ENCODE results near the gene ZNF45.
A peak's percentile ranks its signal among the peaks of the same experiment; 100 is the strongest.

The ZNF45 gene

DNA sequence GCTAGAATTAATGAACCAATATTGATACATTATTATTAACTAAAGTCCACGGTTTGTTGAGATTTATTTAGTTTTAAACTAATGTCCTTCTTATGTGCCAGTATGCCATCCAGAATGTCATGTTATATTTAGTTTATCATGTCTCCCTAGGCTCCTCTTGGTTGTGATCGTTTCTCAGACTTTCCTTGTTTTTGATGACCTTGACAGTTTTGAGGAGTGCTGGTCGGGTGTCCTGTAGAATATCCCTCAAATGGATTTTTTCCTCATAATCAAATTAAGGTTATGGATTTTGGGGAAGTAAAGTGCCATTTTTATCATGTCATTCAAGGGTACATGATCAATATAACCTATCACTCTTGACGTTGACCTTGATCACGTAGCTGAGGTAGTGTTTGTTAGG, 6.1 kb upstream of the ZNF45 start:
- Histone ChIP-seq H3K4me1 (ENCODE audit: insufficient read depth, low read length) (no peaks in the 10 kb centered on the region), H2AFZ (ENCODE audit: low read depth, low read length) (no peak overlapping the region), H3K9me3 (ENCODE audit: low read length) (no peaks in the 10 kb centered on the region), H3K27me3 (ENCODE audit: insufficient read depth, low read length) (no peaks in the 10 kb centered on the region), H3K4me3 (ENCODE audit: low read length) (no peak overlapping the region), H3K36me3 (ENCODE audit: insufficient read depth, low read length) (no peaks in the 10 kb centered on the region)

- H3K9me3 ChIP-seq (ENCODE audit: low read length): no peaks in the 10 kb centered on the region
- H3K4me1 ChIP-seq (ENCODE audit: insufficient read depth, low read length): peaks cover 1% of the 10 kb centered on the region
- no peak overlapping the region for H2AFZ ChIP-seq (ENCODE audit: low read depth, low read length)
- H3K36me3 ChIP-seq (ENCODE audit: insufficient read depth, low read length): no peaks in the 10 kb centered on the region
- no peak overlapping the region for H3K4me3 ChIP-seq (ENCODE audit: low read length)
- H3K27me3 ChIP-seq (ENCODE audit: insufficient read depth, low read length): no peaks in the 10 kb centered on the region
These were observed 5.6 kb upstream of the ZNF45 start for GRCh38 chr19:43940719-43941118.

- Histone ChIP-seq H2AFZ (ENCODE audit: low read depth, low read length) (no peak overlapping the region), H3K4me1 (ENCODE audit: insufficient read depth, low read length) (peaks cover 4% of the 10 kb centered on the region), H3K9me3 (ENCODE audit: low read length) (no peaks in the 10 kb centered on the region), H3K27me3 (ENCODE audit: insufficient read depth, low read length) (no peaks in the 10 kb centered on the region), H3K36me3 (ENCODE audit: insufficient read depth, low read length) (no peaks in the 10 kb centered on the region), H3K4me3 (ENCODE audit: low read length) (no peak overlapping the region)
These were observed 4.6 kb upstream of the ZNF45 start for GRCh38 chr19:43939557-43940260.

DNA sequence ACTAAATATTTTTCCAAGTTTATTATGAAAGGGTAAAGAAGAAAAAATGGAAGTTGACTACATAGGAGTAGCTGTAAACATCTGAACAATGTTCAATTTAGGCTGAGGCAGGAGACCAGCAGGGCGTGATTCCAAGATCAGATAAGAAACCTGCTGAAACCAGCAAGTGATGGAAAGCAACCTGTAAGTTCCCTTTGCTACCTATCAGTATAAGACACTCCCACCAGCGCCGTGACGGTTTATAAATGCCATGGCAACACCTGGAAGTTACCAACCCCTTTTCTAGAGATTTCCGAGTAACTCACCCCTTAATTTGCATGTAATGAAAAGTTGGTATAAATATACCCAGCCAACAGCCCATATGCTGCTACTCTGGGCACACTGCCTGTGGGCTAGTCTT, 1.1 kb upstream of the ZNF45 start:
- H3K27me3 ChIP-seq (ENCODE audit: insufficient read depth, low read length): no peaks in the 10 kb centered on the region
- H2AFZ ChIP-seq (ENCODE audit: low read depth, low read length): peak overlapping the region; percentile 99
- H3K4me1 ChIP-seq (ENCODE audit: insufficient read depth, low read length): peaks cover 13% of the 10 kb centered on the region
- no peaks in the 10 kb centered on the region for H3K9me3 ChIP-seq (ENCODE audit: low read length)
- H3K4me3 ChIP-seq (ENCODE audit: low read length): no peak overlapping the region
- H3K36me3 ChIP-seq (ENCODE audit: insufficient read depth, low read length): peaks cover 19% of the 10 kb centered on the region

GRCh38 chr19:43934055-43934984, 762 bp downstream of the ZNF45 start:
- Histone ChIP-seq H3K4me1 (ENCODE audit: insufficient read depth, low read length) (peaks cover 13% of the 10 kb centered on the region), H3K4me3 (ENCODE audit: low read length) (peak overlapping the region; percentile 81), H2AFZ (ENCODE audit: low read depth, low read length) (peak overlapping the region; percentile 99), H3K27me3 (ENCODE audit: insufficient read depth, low read length) (no peaks in the 10 kb centered on the region), H3K9me3 (ENCODE audit: low read length) (no peaks in the 10 kb centered on the region), H3K36me3 (ENCODE audit: insufficient read depth, low read length) (peaks cover 34% of the 10 kb centered on the region)

GRCh38 chr19:43928820-43929219, 6.3 kb downstream of the ZNF45 start:
- no peaks in the 10 kb centered on the region for H3K27me3 ChIP-seq (ENCODE audit: insufficient read depth, low read length)
- H3K9me3 ChIP-seq (ENCODE audit: low read length): peaks cover 7% of the 10 kb centered on the region
- peaks cover 2% of the 10 kb centered on the region for H3K4me1 ChIP-seq (ENCODE audit: insufficient read depth, low read length)
- no peak overlapping the region for H2AFZ ChIP-seq (ENCODE audit: low read depth, low read length)
- peaks cover 87% of the 10 kb centered on the region for H3K36me3 ChIP-seq (ENCODE audit: insufficient read depth, low read length)
- no peak overlapping the region for H3K4me3 ChIP-seq (ENCODE audit: low read length)

- H3K36me3 ChIP-seq (ENCODE audit: insufficient read depth, low read length): peaks cover 95% of the 10 kb centered on the region
- H3K4me3 ChIP-seq (ENCODE audit: low read length): no peak overlapping the region
- H2AFZ ChIP-seq (ENCODE audit: low read depth, low read length): no peak overlapping the region
- H3K27me3 ChIP-seq (ENCODE audit: insufficient read depth, low read length): no peaks in the 10 kb centered on the region
- H3K4me1 ChIP-seq (ENCODE audit: insufficient read depth, low read length): no peaks in the 10 kb centered on the region
- peaks cover 19% of the 10 kb centered on the region for H3K9me3 ChIP-seq (ENCODE audit: low read length)
These were observed 11.2 kb downstream of the ZNF45 start for GRCh38 chr19:43923875-43924274.

- Histone ChIP-seq H3K4me1 (ENCODE audit: insufficient read depth, low read length) (no peaks in the 10 kb centered on the region), H3K27me3 (ENCODE audit: insufficient read depth, low read length) (no peaks in the 10 kb centered on the region), H3K36me3 (ENCODE audit: insufficient read depth, low read length) (peaks cover 75% of the 10 kb centered on the region), H3K4me3 (ENCODE audit: low read length) (no peak overlapping the region), H2AFZ (ENCODE audit: low read depth, low read length) (no peak overlapping the region), H3K9me3 (ENCODE audit: low read length) (peaks cover 62% of the 10 kb centered on the region)
These were observed 21.0 kb downstream of the ZNF45 start for GRCh38 chr19:43914051-43914450.

GRCh38 chr19:43913383-43913782, 21.7 kb downstream of the ZNF45 start:
- H3K4me1 ChIP-seq (ENCODE audit: insufficient read depth, low read length): no peaks in the 10 kb centered on the region
- peaks cover 68% of the 10 kb centered on the region for H3K36me3 ChIP-seq (ENCODE audit: insufficient read depth, low read length)
- H3K9me3 ChIP-seq (ENCODE audit: low read length): peaks cover 64% of the 10 kb centered on the region
- no peak overlapping the region for H3K4me3 ChIP-seq (ENCODE audit: low read length)
- no peaks in the 10 kb centered on the region for H3K27me3 ChIP-seq (ENCODE audit: insufficient read depth, low read length)
- no peak overlapping the region for H2AFZ ChIP-seq (ENCODE audit: low read depth, low read length)

GRCh38 chr19:43910884-43911283, 24.2 kb downstream of the ZNF45 start:
- Histone ChIP-seq H3K4me3 (ENCODE audit: low read length) (no peak overlapping the region), H3K9me3 (ENCODE audit: low read length) (peaks cover 62% of the 10 kb centered on the region), H3K36me3 (ENCODE audit: insufficient read depth, low read length) (peaks cover 48% of the 10 kb centered on the region), H3K27me3 (ENCODE audit: insufficient read depth, low read length) (no peaks in the 10 kb centered on the region), H3K4me1 (ENCODE audit: insufficient read depth, low read length) (no peaks in the 10 kb centered on the region), H2AFZ (ENCODE audit: low read depth, low read length) (no peak overlapping the region)

- H3K9me3 ChIP-seq (ENCODE audit: low read length): peaks cover 49% of the 10 kb centered on the region
These were observed 26.4 kb downstream of the ZNF45 start for GRCh38 chr19:43908659-43909058.

DNA sequence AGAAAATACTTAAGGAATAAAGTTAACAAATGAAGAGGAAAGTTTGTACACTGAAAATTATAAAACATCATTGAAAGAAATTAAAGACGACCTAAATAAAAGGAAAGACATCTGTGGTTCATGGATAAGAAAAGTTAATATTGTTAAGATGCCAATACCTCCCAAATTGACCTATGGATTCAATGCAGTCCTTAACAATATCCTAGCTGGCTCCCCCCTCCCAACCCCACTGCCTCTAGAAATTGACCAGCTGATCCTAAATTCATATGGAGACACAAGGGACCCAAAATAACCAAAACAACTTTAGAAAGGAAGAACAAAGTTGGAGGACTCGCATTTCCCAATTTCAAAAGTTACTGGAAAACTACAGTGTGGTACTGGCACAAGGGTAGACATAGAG, 28.3 kb downstream of the ZNF45 start:
- no peak overlapping the region for H2AFZ ChIP-seq (ENCODE audit: low read depth, low read length)
- H3K4me3 ChIP-seq (ENCODE audit: low read length): no peak overlapping the region
- H3K4me1 ChIP-seq (ENCODE audit: insufficient read depth, low read length): no peaks in the 10 kb centered on the region
- peaks cover 38% of the 10 kb centered on the region for H3K9me3 ChIP-seq (ENCODE audit: low read length)
- no peaks in the 10 kb centered on the region for H3K27me3 ChIP-seq (ENCODE audit: insufficient read depth, low read length)
- H3K36me3 ChIP-seq (ENCODE audit: insufficient read depth, low read length): peaks cover 11% of the 10 kb centered on the region

More at GRCh38 chr19:43908659-43909058, 26.4 kb downstream of the ZNF45 start:
- H3K4me1 ChIP-seq (ENCODE audit: insufficient read depth, low read length): no peaks in the 10 kb centered on the region
- no peak overlapping the region for H2AFZ ChIP-seq (ENCODE audit: low read depth, low read length)
- peaks cover 26% of the 10 kb centered on the region for H3K36me3 ChIP-seq (ENCODE audit: insufficient read depth, low read length)
- H3K27me3 ChIP-seq (ENCODE audit: insufficient read depth, low read length): no peaks in the 10 kb centered on the region
- H3K4me3 ChIP-seq (ENCODE audit: low read length): no peak overlapping the region

GRCh38 chr19:43905897-43906296, 29.2 kb downstream of the ZNF45 start:
- no peak overlapping the region for H2AFZ ChIP-seq (ENCODE audit: low read depth, low read length)
- peaks cover 37% of the 10 kb centered on the region for H3K9me3 ChIP-seq (ENCODE audit: low read length)
- H3K36me3 ChIP-seq (ENCODE audit: insufficient read depth, low read length): peaks cover 8% of the 10 kb centered on the region
- peaks cover 3% of the 10 kb centered on the region for H3K4me1 ChIP-seq (ENCODE audit: insufficient read depth, low read length)
- H3K4me3 ChIP-seq (ENCODE audit: low read length): no peak overlapping the region
- no peaks in the 10 kb centered on the region for H3K27me3 ChIP-seq (ENCODE audit: insufficient read depth, low read length)

Measured in neuron (in vitro differentiated cells).